GM12878 (cell line): ENCODE data around the gene SOX6.

Source experiments
- E2F4 ChIP-seq: IDR thresholded peaks from 2 replicates; pipeline ENCODE4 v1.6.1; 2012; ENCODE audit warnings: low read depth, low read length, improper control_type of control experiment
- EZH2 ChIP-seq: IDR thresholded peaks from 2 replicates; pipeline ENCODE4 v1.6.1; 2012; ENCODE audit warnings: low read depth, mild to moderate bottlenecking, control low read depth, inconsistent platforms, low read length, borderline replicate concordance; ENCODE audit not compliant: control insufficient read depth
- IRF5 ChIP-seq: fragments of 450-650 bp; IDR thresholded peaks from 2 replicates; pipeline ENCODE4 v1.6.1; 2017; ENCODE audit warnings: borderline replicate concordance
- POLR2AphosphoS5 ChIP-seq: IDR thresholded peaks from 2 replicates; pipeline ENCODE4 v1.6.1; 2011; ENCODE audit warnings: mild to moderate bottlenecking, low read length, inconsistent platforms
- SUZ12 ChIP-seq: fragments of 200-600 bp; sonication (generic); IDR thresholded peaks from one replicate; pipeline ENCODE4 v1.6.1; 2018; ENCODE audit warnings: antibody characterized with exemption, mild to moderate bottlenecking; ENCODE audit not compliant: unreplicated experiment
- TAF1 ChIP-seq: IDR thresholded peaks from 2 replicates; pipeline ENCODE4 v1.6.1; 2011; ENCODE audit warnings: mild to moderate bottlenecking, low read depth, low read length, borderline replicate concordance
- YY1 ChIP-seq: IDR thresholded peaks from 2 replicates; pipeline ENCODE4 v1.6.1; 2011; ENCODE audit warnings: low read depth, mild to moderate bottlenecking, low read length

- TF ChIP-seq TAF1 (no peak), EZH2 (no peak), YY1 (no peak), IRF5 (no peak), SUZ12 (no peak), E2F4 (no peak), POLR2AphosphoS5 (no peak)
Measured at GRCh38 chr11:16086229-16086819, 270.0 kb downstream of the SOX6 start.
